ENCODE results near the gene NUDT1.

- TF ChIP-seq POLR2A (IDR thresholded peaks at IDR 0.05) = no peak
- TF ChIP-seq CTCF (IDR thresholded peaks at IDR 0.05) = no peak
- TF ChIP-seq EP300 (IDR thresholded peaks at IDR 0.05) = no peak
These were observed 15.1 kb downstream of the NUDT1 start for GRCh38 chr7:2257046-2257551.

Measured in gastroesophageal sphincter (tissue), 3 donors.